ENCODE results near the gene DPCD. TPM values are rescaled to one million over a fixed set of nuclear protein-coding genes. Genes with fewer than 3 reads are reported as not detected.

DPCD gene
- total RNA-seq, 1 donor from 2014 or later = 16.1 TPM

DNA sequence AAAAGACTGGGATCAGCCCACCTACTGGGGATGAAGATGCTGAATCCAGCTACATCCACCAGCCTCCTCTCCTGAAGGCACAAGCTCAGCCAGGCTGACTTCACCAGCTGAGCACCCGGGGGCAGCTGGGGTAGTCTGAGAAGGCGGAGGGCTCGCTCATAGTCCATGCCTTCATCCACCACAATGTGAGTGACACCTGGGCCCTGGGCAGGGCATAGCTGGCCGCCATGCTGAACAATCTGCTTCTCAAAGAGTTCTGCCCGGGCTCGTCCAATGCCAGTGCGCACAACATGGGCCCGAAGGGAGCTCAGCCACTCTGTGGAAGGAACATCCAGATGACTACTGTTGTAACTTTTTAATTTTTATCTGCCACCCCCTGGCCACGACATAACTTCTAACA, 2.3 kb upstream of the DPCD start:
- DNase-seq (ENCODE audit: low spot score) = no peak

DNA sequence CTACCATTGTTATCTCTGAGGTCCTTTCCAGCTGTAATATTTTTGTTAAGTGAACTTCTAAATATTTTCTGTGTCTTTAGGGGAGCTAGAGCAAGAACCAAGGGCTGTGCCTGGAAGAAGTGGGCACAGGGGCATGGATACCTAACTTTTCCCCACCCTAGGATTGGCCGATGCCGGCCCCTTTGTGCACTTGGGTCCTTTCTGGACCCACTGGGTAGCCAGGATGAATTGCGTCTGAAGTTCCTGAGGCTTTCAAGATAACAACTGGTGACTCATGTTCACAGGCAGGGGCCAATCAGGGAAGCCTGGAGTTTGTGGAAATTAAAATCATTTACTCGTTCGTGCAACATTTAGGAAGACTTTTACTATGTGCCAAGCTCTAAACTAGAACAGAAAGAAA, 758 bp downstream of the DPCD start:
- peak; percentile 12 for DNase-seq (ENCODE audit: low spot score)

GRCh38 chr10:101593331-101593730, 5.2 kb downstream of the DPCD start:
- DNase-seq (ENCODE audit: low spot score) = peak; percentile 9

- DNase-seq (ENCODE audit: low spot score) = no peak
These were observed 7.7 kb downstream of the DPCD start for GRCh38 chr10:101595591-101596433.

GRCh38 chr10:101597091-101597900, 9.2 kb downstream of the DPCD start:
- DNase-seq (ENCODE audit: low spot score) = no peak

DNA sequence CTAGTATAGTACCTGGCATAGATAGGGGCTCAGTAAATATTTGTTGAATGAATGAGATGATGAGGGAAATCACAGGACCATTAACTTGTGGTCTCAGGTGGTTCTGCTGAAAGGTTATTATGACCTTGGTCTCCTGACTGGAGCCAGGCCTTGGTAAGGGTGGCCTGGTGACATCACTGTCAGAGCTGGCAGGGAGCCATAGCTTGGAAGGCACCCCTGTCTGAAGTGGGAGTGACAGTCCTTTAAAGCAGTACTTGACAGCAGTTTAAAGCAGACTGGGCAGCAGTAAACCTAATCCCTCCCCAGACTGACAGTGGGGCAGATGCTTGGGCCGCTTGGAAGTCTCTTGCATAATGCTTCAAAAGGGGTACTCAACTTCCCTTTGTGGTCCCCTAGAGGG, 13.4 kb downstream of the DPCD start:
- no peak for DNase-seq (ENCODE audit: low spot score)

DNA sequence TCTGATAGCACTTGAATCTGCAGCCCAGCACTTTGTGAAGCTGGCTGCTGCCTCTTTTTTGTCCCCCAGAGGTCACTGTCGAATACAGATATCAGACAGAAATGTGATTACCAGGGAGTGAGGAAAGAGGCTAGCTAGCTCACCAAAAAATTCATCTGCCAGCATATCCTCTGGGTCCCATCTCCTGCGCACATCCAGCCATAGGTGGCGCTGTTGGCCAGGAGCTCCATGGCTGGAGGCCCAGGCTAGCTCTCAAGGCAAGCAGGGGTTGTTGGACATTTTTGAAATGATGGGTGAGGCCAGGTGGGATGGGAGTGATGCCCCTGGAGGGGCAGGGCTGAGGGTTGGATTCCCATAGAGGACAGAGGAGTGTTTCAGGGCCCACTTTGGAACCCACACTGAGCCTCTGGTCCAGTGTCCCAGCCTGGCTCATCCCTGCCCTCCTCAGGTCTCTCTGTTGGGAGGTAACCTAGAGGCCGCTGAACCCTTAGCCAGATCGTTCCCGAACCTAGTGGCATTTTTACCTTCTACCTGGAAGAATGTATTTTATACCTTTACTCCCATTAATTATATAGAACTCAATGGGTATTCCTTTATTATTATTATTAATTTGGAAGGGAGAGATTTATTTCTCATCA, 14.8 kb downstream of the DPCD start:
- DNase-seq (ENCODE audit: low spot score) = peak; percentile 47

GRCh38 chr10:101607124-101607523, 19.0 kb downstream of the DPCD start:
- DNase-seq (ENCODE audit: low spot score) = no peak

DNA sequence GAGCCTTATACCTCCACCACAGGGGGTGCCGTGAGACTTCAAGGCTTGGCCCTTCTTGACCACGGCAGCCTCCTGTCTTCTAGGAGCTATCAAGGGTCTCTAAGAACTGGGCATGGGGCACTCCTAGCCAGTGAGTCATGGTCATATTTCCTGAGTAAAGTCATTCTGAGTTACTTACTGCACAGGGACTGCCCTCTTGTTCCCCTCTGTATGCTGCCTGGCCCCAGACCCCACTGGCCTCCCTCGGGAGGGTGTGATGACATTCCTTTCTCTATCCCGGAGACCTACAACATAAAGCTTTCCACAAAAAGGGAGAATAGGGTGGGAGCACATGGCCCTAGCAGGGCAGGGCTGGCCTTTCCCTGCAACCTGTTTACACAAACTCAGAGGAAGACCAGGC, 21.4 kb downstream of the DPCD start:
- no peak for DNase-seq (ENCODE audit: low spot score)

- DNase-seq (ENCODE audit: low spot score) = no peak
These were observed 23.2 kb downstream of the DPCD start for GRCh38 chr10:101611096-101611905.

- DNase-seq (ENCODE audit: low spot score) = no peak
These were observed 24.0 kb downstream of the DPCD start for GRCh38 chr10:101612086-101612485.

GRCh38 chr10:101612872-101613271, 24.8 kb downstream of the DPCD start:
- DNase-seq (ENCODE audit: low spot score) = no peak

- no peak for DNase-seq (ENCODE audit: low spot score)
These were observed 25.5 kb downstream of the DPCD start for GRCh38 chr10:101613646-101614045.

DNA sequence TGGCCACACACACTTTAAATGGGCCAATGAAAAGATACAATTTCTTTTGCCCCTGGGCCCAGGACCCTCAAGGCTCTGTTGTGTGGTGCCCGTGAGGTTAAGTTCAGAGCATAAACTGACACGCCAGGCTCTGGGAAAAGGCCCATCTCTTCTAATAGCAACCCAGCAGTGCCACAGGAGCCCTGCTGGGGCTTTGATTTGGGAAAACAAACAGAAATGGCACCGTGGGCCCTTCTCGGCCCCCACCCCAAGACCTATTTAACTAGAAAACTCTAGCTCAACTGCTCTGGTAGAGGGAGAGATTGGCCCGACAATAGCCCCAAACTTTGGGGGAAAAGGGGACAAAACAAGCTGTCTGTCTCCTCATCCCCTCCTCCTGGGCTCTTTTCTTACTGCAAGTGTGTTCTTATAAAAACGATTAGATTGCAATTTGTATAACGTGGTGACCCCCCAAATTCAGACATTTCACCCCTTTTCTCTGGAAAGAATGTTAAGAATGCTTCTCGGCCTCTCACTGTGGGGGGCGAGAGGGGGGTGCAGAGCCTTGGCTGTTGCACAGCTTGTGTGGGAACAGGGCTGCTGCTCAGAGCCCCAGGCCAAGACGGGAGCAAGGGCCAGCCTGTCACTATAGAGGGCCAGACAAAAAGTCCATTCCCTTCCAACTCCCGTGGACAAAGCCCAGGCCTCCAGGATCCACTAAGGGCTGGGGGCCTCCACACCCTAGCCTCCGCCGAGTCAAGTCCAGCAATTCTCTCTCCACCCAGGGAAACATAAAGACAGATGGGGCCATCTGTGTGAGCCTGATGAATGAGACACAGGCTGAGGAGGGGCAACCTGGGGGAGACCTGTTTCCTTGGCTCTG, 26.8 kb downstream of the DPCD start:
- DNase-seq (ENCODE audit: low spot score) = no peak

- no peak for DNase-seq (ENCODE audit: low spot score)
These were observed 27.5 kb downstream of the DPCD start for GRCh38 chr10:101615525-101616116.

GRCh38 chr10:101616415-101617101, 28.4 kb downstream of the DPCD start:
- no peak for DNase-seq (ENCODE audit: low spot score)

GRCh38 chr10:101617102-101617823, 29.1 kb downstream of the DPCD start:
- DNase-seq (ENCODE audit: low spot score) = no peak

- DNase-seq (ENCODE audit: low spot score) = no peak
These were observed 29.9 kb downstream of the DPCD start for GRCh38 chr10:101617824-101618568.

Data from umbilical cord (tissue), 2 donors.